Neural progenitor cell (in vitro differentiated cells): ENCODE measurements around the gene KCTD16. TPM values are rescaled to one million over a fixed set of nuclear protein-coding genes. Genes with fewer than 3 reads are reported as not detected.

Experiments
- DNase-seq: peaks from one replicate; pipeline ENCODE4 v3.0.0-alpha.2; 2016; ENCODE audit warnings: low spot score
- H2AFZ ChIP-seq: fragments of 200-600 bp; sonication (generic); replicated peaks from 2 replicates; pipeline ENCODE4 v1.6.1; 2016; ENCODE audit warnings: antibody characterized with exemption
- H3F3A ChIP-seq: fragments of 200-600 bp; sonication (generic); 2 replicates; pipeline ENCODE4 v1.6.1; 2016; ENCODE audit warnings: antibody characterized with exemption, low read depth
- H3K27ac ChIP-seq: fragments of 200-600 bp; sonication (generic); 2 replicates; pipeline ENCODE4 v1.5.1; 2016; ENCODE audit warnings: mild to moderate bottlenecking
- H3K27me3 ChIP-seq: fragments of 200-600 bp; sonication (generic); 2 replicates; pipeline ENCODE4 v1.6.1; 2016; ENCODE audit warnings: mild to moderate bottlenecking, moderate library complexity
- H3K36me3 ChIP-seq: fragments of 200-600 bp; sonication (generic); 2 replicates; pipeline ENCODE4 v1.5.1; 2016
- H3K4me1 ChIP-seq: fragments of 200-600 bp; sonication (generic); 2 replicates; pipeline ENCODE4 v1.6.1; 2016; ENCODE audit warnings: mixed run types
- H3K4me2 ChIP-seq: fragments of 200-600 bp; sonication (generic); 2 replicates; pipeline ENCODE4 v1.6.1; 2016
- H3K4me3 ChIP-seq: fragments of 200-600 bp; sonication (generic); 2 replicates; pipeline ENCODE4 v1.5.1; 2016
- H3K79me2 ChIP-seq: fragments of 200-600 bp; sonication (generic); 2 replicates; pipeline ENCODE4 v1.6.1; 2016; ENCODE audit warnings: low read depth
- H3K9ac ChIP-seq: fragments of 200-600 bp; sonication (generic); 2 replicates; pipeline ENCODE4 v1.6.1; 2016
- H3K9me3 ChIP-seq: fragments of 200-600 bp; sonication (generic); 2 replicates; pipeline ENCODE4 v1.5.1; 2016; ENCODE audit warnings: low read depth
- H4K20me1 ChIP-seq: fragments of 200-600 bp; sonication (generic); 2 replicates; pipeline ENCODE4 v1.6.1; 2016; ENCODE audit warnings: low read depth
- H3K27ac Mint-ChIP-seq: 3 replicates; pipeline ENCODE4 v1.8.0; 2021; ENCODE audit warnings: mixed read lengths
- H3K27me3 Mint-ChIP-seq: 2 replicates; pipeline ENCODE4 v1.8.0; 2022; ENCODE audit warnings: low read depth, mild to moderate bottlenecking, inconsistent platforms, moderate library complexity, mixed read lengths; ENCODE audit not compliant: insufficient read depth
- H3K36me3 Mint-ChIP-seq: 3 replicates; pipeline ENCODE4 v1.8.0; 2021; ENCODE audit warnings: mixed read lengths
- H3K4me1 Mint-ChIP-seq: 3 replicates; pipeline ENCODE4 v1.8.0; 2021; ENCODE audit warnings: mixed read lengths
- H3K4me3 Mint-ChIP-seq: 3 replicates; pipeline ENCODE4 v1.8.0; 2021; ENCODE audit warnings: mild to moderate bottlenecking, moderate library complexity, mixed read lengths
- H3K9me3 Mint-ChIP-seq: 3 replicates; pipeline ENCODE4 v1.8.0; 2020; ENCODE audit warnings: mixed read lengths
- CTCF ChIP-seq: fragments of 200-600 bp; sonication (generic); IDR thresholded peaks from 2 replicates; pipeline ENCODE4 v1.5.1; 2017; ENCODE audit warnings: antibody characterized with exemption, mild to moderate bottlenecking
- EZH2 ChIP-seq: fragments of 200-600 bp; sonication (generic); IDR thresholded peaks from 2 replicates; pipeline ENCODE4 v1.6.1; 2017; ENCODE audit warnings: antibody characterized with exemption, mild to moderate bottlenecking, moderate library complexity
- EZH2phosphoT487 ChIP-seq: fragments of 200-600 bp; sonication (generic); IDR thresholded peaks from 2 replicates; pipeline ENCODE4 v1.6.1; 2017; ENCODE audit warnings: antibody characterized with exemption
- total RNA-seq: library from RNA; depleted of rRNA; stranded (reverse); fragments of >200 nt; gene quantifications from 2 replicates; pipeline ENCODE4 v1.2.3, GENCODE V29; 2015; ENCODE audit warnings: low replicate concordance

Gene KCTD16
- total RNA-seq, 1 donor from 2014 or later: 1.6 TPM

DNA sequence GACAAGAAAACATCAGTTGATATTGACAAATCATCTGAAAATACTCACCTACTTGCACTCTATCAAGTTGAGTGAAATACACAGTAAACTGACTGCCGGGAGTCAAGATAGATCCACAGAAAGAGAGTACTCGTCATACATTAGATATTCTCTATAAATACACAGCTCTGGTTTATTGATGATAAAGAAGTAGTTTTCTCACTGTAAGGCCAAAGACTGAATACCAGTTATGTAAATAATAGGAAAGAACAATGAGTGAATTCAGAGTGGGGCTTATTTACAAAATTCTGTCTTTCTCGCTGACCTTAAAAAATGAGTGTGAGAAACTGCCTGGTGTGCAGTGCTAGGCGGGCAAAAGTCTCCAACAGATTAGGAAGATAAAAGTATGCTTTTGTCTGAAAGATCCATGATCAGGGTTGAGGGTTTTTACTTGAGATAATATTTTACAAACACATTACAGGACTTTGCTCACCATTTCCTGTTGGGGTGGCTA, 341.0 kb downstream of the KCTD16 start:
- Histone ChIP-seq H4K20me1 (no peaks in the 10 kb centered on the region), H2AFZ (no peak overlapping the region), H3K4me1 (peaks cover 10% of the 10 kb centered on the region), H3K27me3 (no peaks in the 10 kb centered on the region), H3K36me3 (no peaks in the 10 kb centered on the region), H3K4me2 (no peak overlapping the region), H3K79me2 (no peaks in the 10 kb centered on the region), H3K4me3 (no peak overlapping the region), H3K27ac (no peak overlapping the region), H3F3A (no peaks in the 10 kb centered on the region), H3K9ac (no peak overlapping the region), H3K9me3 (no peaks in the 10 kb centered on the region)
- no peak for TF ChIP-seq EZH2phosphoT487
- TF ChIP-seq EZH2: no peak
- TF ChIP-seq CTCF: no peak
- peaks cover 5% of the 10 kb centered on the region for H3K9me3 Mint-ChIP-seq
- H3K27ac Mint-ChIP-seq: no peak overlapping the region
- H3K36me3 Mint-ChIP-seq: no peaks in the 10 kb centered on the region
- DNase-seq: no peak
- H3K4me1 Mint-ChIP-seq: peaks cover 10% of the 10 kb centered on the region
- no peak overlapping the region for H3K4me3 Mint-ChIP-seq
- H3K27me3 Mint-ChIP-seq: peaks cover 4% of the 10 kb centered on the region

GRCh38 chr5:144522698-144523097, 352.0 kb downstream of the KCTD16 start:
- H3K36me3 Mint-ChIP-seq: no peaks in the 10 kb centered on the region
- H3F3A ChIP-seq: no peaks in the 10 kb centered on the region
- no peak overlapping the region for H3K4me2 ChIP-seq
- H3K27ac Mint-ChIP-seq: no peak overlapping the region
- H4K20me1 ChIP-seq: no peaks in the 10 kb centered on the region
- H2AFZ ChIP-seq: no peak overlapping the region
- no peak overlapping the region for H3K4me3 Mint-ChIP-seq
- H3K27ac ChIP-seq: no peak overlapping the region
- no peak for TF ChIP-seq EZH2
- no peak for TF ChIP-seq CTCF
- no peak for TF ChIP-seq EZH2phosphoT487
- no peak for DNase-seq
- no peaks in the 10 kb centered on the region for H3K9me3 ChIP-seq
- H3K4me1 Mint-ChIP-seq: peaks cover 2% of the 10 kb centered on the region
- H3K27me3 Mint-ChIP-seq: no peaks in the 10 kb centered on the region
- no peaks in the 10 kb centered on the region for H3K27me3 ChIP-seq
- no peaks in the 10 kb centered on the region for H3K9me3 Mint-ChIP-seq
- no peak overlapping the region for H3K9ac ChIP-seq
- no peaks in the 10 kb centered on the region for H3K79me2 ChIP-seq
- no peak overlapping the region for H3K4me3 ChIP-seq
- no peaks in the 10 kb centered on the region for H3K36me3 ChIP-seq
- no peaks in the 10 kb centered on the region for H3K4me1 ChIP-seq

DNA sequence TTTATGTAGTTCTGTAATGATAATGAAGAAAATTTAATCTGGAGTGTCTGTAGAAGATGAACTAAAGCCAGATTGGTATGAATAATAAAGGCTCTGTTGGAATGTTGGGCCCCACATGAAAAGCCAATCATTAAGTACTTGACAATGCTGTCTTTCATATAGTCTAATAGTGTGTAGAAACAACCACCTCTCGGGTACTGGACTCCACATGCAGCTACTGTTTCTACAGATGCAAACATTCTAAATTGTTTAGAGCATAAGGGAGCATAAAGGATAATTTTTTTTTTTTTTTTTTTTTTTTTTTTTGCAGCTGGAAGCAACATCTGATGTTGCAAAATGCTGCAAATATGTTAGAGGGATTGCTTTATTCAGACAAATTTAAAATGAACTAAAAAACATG, 354.3 kb downstream of the KCTD16 start:
- no peaks in the 10 kb centered on the region for H3K36me3 ChIP-seq
- no peak for DNase-seq
- H3K4me1 ChIP-seq: no peaks in the 10 kb centered on the region
- H3K4me1 Mint-ChIP-seq: peaks cover 2% of the 10 kb centered on the region
- no peak overlapping the region for H3K4me3 ChIP-seq
- no peaks in the 10 kb centered on the region for H3K9me3 ChIP-seq
- no peak overlapping the region for H2AFZ ChIP-seq
- H4K20me1 ChIP-seq: no peaks in the 10 kb centered on the region
- no peak overlapping the region for H3K4me3 Mint-ChIP-seq
- H3K9me3 Mint-ChIP-seq: no peaks in the 10 kb centered on the region
- H3K27me3 ChIP-seq: no peaks in the 10 kb centered on the region
- no peaks in the 10 kb centered on the region for H3K36me3 Mint-ChIP-seq
- H3K27ac Mint-ChIP-seq: no peak overlapping the region
- no peak overlapping the region for H3K9ac ChIP-seq
- TF ChIP-seq EZH2phosphoT487: no peak
- TF ChIP-seq CTCF: no peak
- no peak for TF ChIP-seq EZH2
- no peak overlapping the region for H3K27ac ChIP-seq
- no peaks in the 10 kb centered on the region for H3F3A ChIP-seq
- no peak overlapping the region for H3K4me2 ChIP-seq
- H3K27me3 Mint-ChIP-seq: no peaks in the 10 kb centered on the region
- H3K79me2 ChIP-seq: no peaks in the 10 kb centered on the region
